B cell (primary cell): ENCODE measurements around the gene PACRG. TPM values are rescaled to one million over a fixed set of nuclear protein-coding genes. Genes with fewer than 3 reads are reported as not detected.

Experiments
- ATAC-seq: fragments of 200-7000 bp; cut with Tn5 transposase; one replicate; pipeline ENCODE4 v1.10.0; 2021; ENCODE audit warnings: low read depth, mild to moderate bottlenecking, moderate number of reproducible peaks, moderate library complexity
- CTCF ChIA-PET: fragments of 350-600 bp; sonication (Branson Sonifier 250); formaldehyde crosslinking; loops from one replicate; lab custom pipeline; 2021; ENCODE audit warnings: antibody characterized with exemption, inconsistent platforms; lab: Charles Lee
- POLR2A ChIA-PET: fragments of 350-600 bp; sonication (Branson Sonifier 250); formaldehyde crosslinking; loops from one replicate; lab custom pipeline; 2021; ENCODE audit warnings: antibody characterized with exemption; lab: Charles Lee
- DNase-seq: peaks from one replicate; pipeline ENCODE4 v3.0.0; 2013
- H2AFZ ChIP-seq: 2 replicates; pipeline ENCODE4 v1.6.1; 2012; ENCODE audit warnings: mild to moderate bottlenecking, low read depth, low read length; ENCODE audit not compliant: insufficient read depth, poor library complexity, severe bottlenecking
- H3K27ac ChIP-seq, 2 donors: 1 replicate in 1 of 2; 2 replicates in 1 of 2; pipeline ENCODE4 v1.5.1; 2012 to 2013; ENCODE audit warnings: low read length in 2 of 2, mild to moderate bottlenecking in 2 of 2, moderate library complexity in 1 of 2
- H3K27me3 ChIP-seq, 4 experiments: fragments of 200-600 bp in 1 of 4; sonication (generic) in 1 of 4; replicated peaks in 1 of 4; 1 replicate in 2 of 4; 2 replicates in 2 of 4; pipeline versions ENCODE4 v1.6.1 to v1.7.0; 2013 to 2016; ENCODE audit warnings: low read length in 3 of 4, mild to moderate bottlenecking in 2 of 4, mixed read lengths in 1 of 4, moderate library complexity in 1 of 4; ENCODE audit not compliant: insufficient read depth in 4 of 4, control insufficient read depth in 3 of 4; ENCODE audit errors: control extremely low read depth in 1 of 4
- H3K36me3 ChIP-seq, 2 experiments: replicated peaks in 1 of 2; 1 replicate in 1 of 2; 2 replicates in 1 of 2; pipeline versions ENCODE4 v1.6.1 to v1.7.1; 2013; ENCODE audit warnings: low read length in 1 of 2; ENCODE audit not compliant: insufficient read depth in 2 of 2, control insufficient read depth in 1 of 2; ENCODE audit errors: control extremely low read depth in 1 of 2, extremely low read depth in 1 of 2
- H3K4me1 ChIP-seq, 2 donors: fragments of 200-600 bp in 1 of 2; sonication (generic) in 1 of 2; 1 replicate in 1 of 2; 2 replicates in 1 of 2; pipeline versions ENCODE4 v1.5.1 to v1.6.1; 2013 to 2017; ENCODE audit warnings: low read length in 2 of 2; ENCODE audit not compliant: control insufficient read depth in 2 of 2, insufficient read depth in 2 of 2
- H3K4me2 ChIP-seq: replicated peaks from 2 replicates; pipeline ENCODE3; 2012; ENCODE audit warnings: mild to moderate bottlenecking, low read depth, low read length; ENCODE audit not compliant: poor library complexity, severe bottlenecking
- H3K4me3 ChIP-seq, 5 experiments: fragments of 200-600 bp in 1 of 5; sonication (generic) in 1 of 5; 1 replicate in 3 of 5; 2 replicates in 2 of 5; pipeline versions ENCODE4 v1.5.1 to v1.7.0; 2011 to 2016; ENCODE audit warnings: low read length in 4 of 5, mild to moderate bottlenecking in 4 of 5, low read depth in 2 of 5, control low read depth in 1 of 5, moderate library complexity in 1 of 5; ENCODE audit not compliant: insufficient read depth in 1 of 5; ENCODE audit errors: control extremely low read depth in 1 of 5, extremely low read depth in 1 of 5
- H3K79me2 ChIP-seq: fragments of 200-600 bp; sonication (generic); one replicate; pipeline ENCODE4 v1.6.0; 2016; ENCODE audit warnings: low read length; ENCODE audit not compliant: control insufficient read depth, insufficient read depth
- H3K9ac ChIP-seq: fragments of 200-600 bp; sonication (generic); 2 replicates; pipeline ENCODE4 v1.6.1; 2017; ENCODE audit warnings: mild to moderate bottlenecking, low read length, moderate library complexity
- H3K9me3 ChIP-seq, 3 donors: one replicate each; pipeline versions ENCODE4 v1.6.1 to v1.7.1; 2013; ENCODE audit warnings: low read length in 2 of 3; ENCODE audit not compliant: control insufficient read depth in 2 of 3, insufficient read depth in 1 of 3; ENCODE audit errors: control extremely low read depth in 1 of 3
- H4K20me1 ChIP-seq: 2 replicates; pipeline ENCODE4 v1.6.0; 2012; ENCODE audit warnings: mild to moderate bottlenecking, low read length; ENCODE audit not compliant: insufficient read depth, control insufficient read depth, poor library complexity, severe bottlenecking
- H3K27ac Mint-ChIP-seq: one replicate; pipeline ENCODE4 v1.8.0; 2021; ENCODE audit warnings: mixed read lengths
- H3K27me3 Mint-ChIP-seq: one replicate; pipeline ENCODE4 v1.8.0; 2021; ENCODE audit warnings: mixed read lengths
- H3K4me1 Mint-ChIP-seq: one replicate; pipeline ENCODE4 v1.8.0; 2021; ENCODE audit warnings: mixed read lengths
- H3K4me3 Mint-ChIP-seq: one replicate; pipeline ENCODE4 v1.8.0; 2021; ENCODE audit warnings: mixed read lengths
- H3K9me3 Mint-ChIP-seq: one replicate; pipeline ENCODE4 v1.8.0; 2022; ENCODE audit warnings: mixed read lengths; ENCODE audit not compliant: insufficient read depth
- EZH2 ChIP-seq: IDR thresholded peaks from 2 replicates; pipeline ENCODE4 v1.6.1; 2012; ENCODE audit warnings: borderline replicate concordance, low read depth, mild to moderate bottlenecking, moderate library complexity, low read length; ENCODE audit not compliant: insufficient read depth, poor library complexity, severe bottlenecking
- WGBS: methylation state at CpG from one replicate; pipeline ENCODE4 v1.1.5; 2013; ENCODE audit warnings: missing lambda C conversion rate; ENCODE audit not compliant: insufficient coverage; 5-methylcytosine and 5-hydroxymethylcytosine counted together
- intact Hi-C: fragments of 100-400 bp; cut with micrococcal nuclease; formaldehyde crosslinking; loops from one replicate; pipeline ENCODE4 v1.10.0; 2022
- polyA plus RNA-seq: library from polyadenylated mRNA; depleted of rRNA; stranded (reverse); fragments of >200 nt; gene quantifications from 2 replicates; pipeline ENCODE4 v1.2.3, GENCODE V29; 2012
- total RNA-seq, 2 donors: library from RNA; stranded (reverse); fragments of 120-200 nt in 1 of 2; gene quantifications; 1 replicate in 1 of 2; 2 replicates in 1 of 2; pipeline versions ENCODE4 v1.2.3 to v1.2.4, GENCODE V29; 2013 to 2022
- TF ChIP-seq, protein P1 (sequence below): fragments of 200-600 bp; IDR thresholded peaks from one replicate; pipeline ENCODE4 v1.8.0; 2022; ENCODE audit warnings: antibody characterized with exemption, mild to moderate bottlenecking

PACRG gene
- total and polyA plus RNA-seq, 2 donors (not counting 1 experiment from before 2014, with no cell fraction given): not detected

DNA sequence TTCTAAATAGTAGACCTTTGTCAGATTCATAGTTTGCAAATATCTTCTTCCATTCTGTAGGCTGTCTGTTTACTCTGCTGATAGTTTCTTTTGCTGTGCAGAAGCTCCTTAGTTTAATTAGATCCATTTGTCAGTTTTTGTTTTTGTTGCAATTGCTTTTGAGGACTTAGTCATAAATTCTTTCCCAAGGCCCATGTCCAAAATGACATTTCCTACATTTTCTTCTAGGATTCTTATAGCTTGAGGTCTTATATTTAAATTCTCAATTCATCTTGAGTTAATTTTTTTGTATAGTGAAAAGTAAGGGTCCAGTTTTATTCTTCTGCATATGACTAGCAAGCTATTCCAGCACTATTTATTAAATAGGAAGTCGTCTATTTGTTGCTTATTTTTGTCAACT, 287.0 kb downstream of the PACRG start:
- Histone ChIP-seq H3K4me1 (no peaks in the 10 kb centered on the region), H3K79me2 (no peaks in the 10 kb centered on the region), H3K9me3 (peaks cover 0 to 4% (median 0%) of the 10 kb centered on the region in 3 donors), H3K27ac (no peak overlapping the region), H3K27me3 (no peaks in the 10 kb centered on the region), H3K4me3 (no peak overlapping the region), H3K36me3 (no peaks in the 10 kb centered on the region), H4K20me1 (no peaks in the 10 kb centered on the region), H3K4me2 (no peak overlapping the region), H2AFZ (no peak overlapping the region), H3K9ac (no peak overlapping the region)
- no peaks in the 10 kb centered on the region for H3K4me1 Mint-ChIP-seq
- no peaks in the 10 kb centered on the region for H3K9me3 Mint-ChIP-seq
- no peak for TF ChIP-seq EZH2
- TF ChIP-seq, protein P1, sequence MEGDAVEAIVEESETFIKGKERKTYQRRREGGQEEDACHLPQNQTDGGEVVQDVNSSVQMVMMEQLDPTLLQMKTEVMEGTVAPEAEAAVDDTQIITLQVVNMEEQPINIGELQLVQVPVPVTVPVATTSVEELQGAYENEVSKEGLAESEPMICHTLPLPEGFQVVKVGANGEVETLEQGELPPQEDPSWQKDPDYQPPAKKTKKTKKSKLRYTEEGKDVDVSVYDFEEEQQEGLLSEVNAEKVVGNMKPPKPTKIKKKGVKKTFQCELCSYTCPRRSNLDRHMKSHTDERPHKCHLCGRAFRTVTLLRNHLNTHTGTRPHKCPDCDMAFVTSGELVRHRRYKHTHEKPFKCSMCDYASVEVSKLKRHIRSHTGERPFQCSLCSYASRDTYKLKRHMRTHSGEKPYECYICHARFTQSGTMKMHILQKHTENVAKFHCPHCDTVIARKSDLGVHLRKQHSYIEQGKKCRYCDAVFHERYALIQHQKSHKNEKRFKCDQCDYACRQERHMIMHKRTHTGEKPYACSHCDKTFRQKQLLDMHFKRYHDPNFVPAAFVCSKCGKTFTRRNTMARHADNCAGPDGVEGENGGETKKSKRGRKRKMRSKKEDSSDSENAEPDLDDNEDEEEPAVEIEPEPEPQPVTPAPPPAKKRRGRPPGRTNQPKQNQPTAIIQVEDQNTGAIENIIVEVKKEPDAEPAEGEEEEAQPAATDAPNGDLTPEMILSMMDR: no peak
- CTCF ChIA-PET: no interaction called here
- DNase-seq: no peak
- no peaks in the 10 kb centered on the region for H3K27me3 Mint-ChIP-seq
- POLR2A ChIA-PET: no interaction called here
- no peak overlapping the region for H3K27ac Mint-ChIP-seq
- intact Hi-C loops: no loop called here
- no CpG with 5 or more reads among the region's 1 CpG for WGBS
- no peak for ATAC-seq
- no peak overlapping the region for H3K4me3 Mint-ChIP-seq

- no peak overlapping the region for H3K9ac ChIP-seq
- H3K4me3 ChIP-seq: no peak overlapping the region
- Mint-ChIP-seq H3K27ac (no peak overlapping the region), H3K4me3 (no peak overlapping the region), H3K9me3 (no peaks in the 10 kb centered on the region), H3K27me3 (no peaks in the 10 kb centered on the region), H3K4me1 (no peaks in the 10 kb centered on the region)
- DNase-seq: no peak
- peaks cover 0 to 16% (median 0%) of the 10 kb centered on the region in 3 donors for H3K9me3 ChIP-seq
- no peak overlapping the region for H3K27ac ChIP-seq
- H2AFZ ChIP-seq: no peak overlapping the region
- no peak overlapping the region for H3K4me2 ChIP-seq
- no peak for ATAC-seq
- no peaks in the 10 kb centered on the region for H3K27me3 ChIP-seq
- no peaks in the 10 kb centered on the region for H3K79me2 ChIP-seq
- no peaks in the 10 kb centered on the region for H4K20me1 ChIP-seq
- WGBS: 100% methylated on average over 1 of the region's 1 CpG
- no peaks in the 10 kb centered on the region for H3K4me1 ChIP-seq
- H3K36me3 ChIP-seq: no peaks in the 10 kb centered on the region
- ChIA-PET POLR2A (no interaction called here), CTCF (no interaction called here)
- intact Hi-C loops: no loop called here
- TF ChIP-seq, protein P1: no peak
- TF ChIP-seq EZH2: no peak
These were observed 290.0 kb downstream of the PACRG start for GRCh38 chr6:163017801-163018200.
